GM21423 (cell line): ENCODE measurements around the gene ADCY9.

ENCODE experiments used
- ATAC-seq: cut with Tn5 transposase; IDR thresholded peaks from one replicate; pipeline ENCODE4 v1.9.1; 2021; ENCODE audit warnings: mild to moderate bottlenecking, moderate library complexity; ENCODE audit not compliant: unreplicated experiment

The ADCY9 gene

GRCh38 chr16:4008116-4008515, 108.1 kb downstream of the ADCY9 start:
- ATAC-seq: no peak

DNA sequence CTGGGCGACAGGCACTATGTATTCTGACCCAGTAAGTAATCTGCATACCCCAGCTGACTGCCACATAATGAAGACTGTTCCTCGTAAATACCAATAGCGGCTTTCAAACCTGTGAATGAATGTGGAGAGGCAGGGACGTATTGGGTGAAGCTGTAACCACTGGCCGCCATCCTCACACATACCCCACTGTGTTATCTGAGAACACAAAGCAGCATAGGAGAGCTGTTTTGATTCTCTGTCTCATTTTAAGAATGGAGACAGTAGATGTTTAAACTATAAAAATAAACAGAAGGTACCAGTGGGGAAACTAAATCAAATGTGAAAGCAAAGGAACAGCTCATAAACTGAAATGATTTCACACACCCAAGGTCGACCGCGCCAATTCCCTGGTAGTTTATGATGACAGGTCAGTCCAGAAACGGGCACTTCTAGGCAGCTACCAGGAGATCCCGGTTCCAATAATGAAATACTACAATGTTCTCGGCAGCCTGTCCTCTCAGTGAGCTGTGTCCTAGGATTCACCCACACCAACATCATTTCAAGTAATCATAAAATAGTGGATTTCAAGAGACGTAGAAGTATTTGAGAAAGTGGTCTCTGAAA, 109.7 kb downstream of the ADCY9 start:
- no peak for ATAC-seq

GRCh38 chr16:4005731-4006130, 110.5 kb downstream of the ADCY9 start:
- no peak for ATAC-seq

DNA sequence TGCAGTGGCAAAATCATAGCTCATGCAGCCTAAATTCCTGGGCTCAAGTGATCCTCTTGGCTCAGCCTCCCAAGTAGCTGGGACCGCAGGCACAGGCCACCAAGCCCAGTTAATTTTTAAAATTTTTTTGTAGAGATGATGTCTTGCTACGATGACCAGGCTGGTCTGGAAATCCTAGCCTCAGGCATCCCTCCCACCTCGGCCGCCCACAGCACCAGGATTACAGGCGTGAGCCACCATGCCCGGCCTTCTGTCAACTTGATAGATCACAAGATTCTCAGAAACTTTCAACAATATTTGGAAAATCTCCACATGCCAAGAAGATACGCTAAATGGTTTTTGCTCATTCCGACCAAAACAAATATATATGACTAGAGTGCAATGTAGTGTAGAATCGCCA, 111.0 kb downstream of the ADCY9 start:
- ATAC-seq: no peak

DNA sequence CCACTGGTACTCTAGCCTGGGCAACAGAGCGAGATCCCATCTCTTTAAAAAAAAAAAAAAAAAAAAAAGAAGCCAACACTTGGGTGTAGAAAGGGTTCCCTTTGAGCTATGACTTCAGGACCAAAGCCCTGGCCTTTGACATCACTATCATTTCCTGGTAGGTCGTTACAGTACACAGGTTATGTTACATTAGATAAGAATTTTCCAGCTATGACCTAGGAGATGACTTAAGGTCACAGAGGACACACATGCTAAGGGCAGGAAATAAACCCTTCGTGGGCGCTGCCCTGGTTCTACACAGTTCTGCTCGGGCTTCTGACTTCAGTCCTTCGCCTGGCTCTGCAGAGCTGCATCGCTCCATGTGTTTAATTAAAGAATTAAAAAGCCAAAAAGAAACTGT, 112.0 kb downstream of the ADCY9 start:
- no peak for ATAC-seq

GRCh38 chr16:4003576-4003975, 112.7 kb downstream of the ADCY9 start:
- ATAC-seq: no peak

DNA sequence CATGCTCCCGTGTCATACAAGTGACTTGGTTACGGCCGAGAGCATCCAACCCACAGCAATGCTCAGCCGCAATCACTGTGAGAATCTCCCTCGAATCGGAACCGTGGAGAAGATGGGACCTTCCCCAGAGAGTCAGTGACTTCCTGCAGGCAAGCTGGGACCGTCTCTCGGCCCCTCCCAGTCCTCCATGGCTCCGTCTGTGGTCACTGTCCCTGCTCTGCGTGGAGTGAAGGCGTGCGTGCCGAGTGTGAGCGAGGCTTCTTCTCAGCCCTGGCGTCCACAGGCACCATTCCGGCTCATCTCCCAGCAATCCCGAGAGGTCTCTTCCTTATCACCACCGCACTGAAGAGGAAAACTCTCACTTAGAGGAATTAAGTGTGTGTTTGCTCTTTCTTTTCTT, 113.1 kb downstream of the ADCY9 start:
- no peak for ATAC-seq

GRCh38 chr16:4002121-4002520, 114.1 kb downstream of the ADCY9 start:
- ATAC-seq: no peak

DNA sequence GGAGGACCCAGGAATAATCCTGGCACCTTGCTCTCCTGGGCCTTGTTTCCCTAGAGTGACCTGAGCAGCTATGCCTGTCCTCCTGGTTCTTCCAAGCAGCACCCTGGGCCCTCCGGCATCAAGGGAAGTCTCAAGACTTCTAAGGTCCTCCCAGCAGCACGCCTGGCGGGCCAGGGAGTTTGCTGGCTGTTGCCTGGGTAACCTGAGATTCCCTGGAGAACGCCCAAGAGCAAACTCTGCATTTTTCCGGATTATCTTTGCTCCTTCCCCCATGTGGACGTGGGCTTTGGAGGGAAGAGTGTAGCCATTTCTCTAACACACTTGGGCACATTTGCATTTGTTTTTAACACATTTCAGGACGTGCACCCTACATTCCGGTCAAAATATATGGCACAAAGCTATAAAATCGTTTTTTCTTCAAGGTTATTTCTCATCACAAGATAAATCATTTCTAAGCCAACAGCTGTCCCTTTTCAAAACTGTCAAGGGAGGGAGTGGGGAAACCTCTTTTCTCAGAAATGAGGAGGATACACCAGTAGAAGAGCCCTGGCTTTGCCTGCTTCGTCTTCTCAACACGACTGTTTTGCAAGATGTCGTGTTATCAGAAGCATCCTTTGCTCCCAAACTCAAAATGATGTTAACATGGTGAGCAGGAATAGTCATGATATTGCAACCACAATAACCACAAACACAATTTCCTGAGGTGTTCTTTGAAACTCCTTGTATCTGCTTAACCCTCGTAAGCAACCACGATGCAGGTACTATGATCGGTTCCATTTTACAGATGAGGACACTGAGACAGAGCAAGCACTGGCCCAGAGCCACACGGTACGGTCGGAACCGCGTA, 116.5 kb downstream of the ADCY9 start:
- no peak for ATAC-seq

DNA sequence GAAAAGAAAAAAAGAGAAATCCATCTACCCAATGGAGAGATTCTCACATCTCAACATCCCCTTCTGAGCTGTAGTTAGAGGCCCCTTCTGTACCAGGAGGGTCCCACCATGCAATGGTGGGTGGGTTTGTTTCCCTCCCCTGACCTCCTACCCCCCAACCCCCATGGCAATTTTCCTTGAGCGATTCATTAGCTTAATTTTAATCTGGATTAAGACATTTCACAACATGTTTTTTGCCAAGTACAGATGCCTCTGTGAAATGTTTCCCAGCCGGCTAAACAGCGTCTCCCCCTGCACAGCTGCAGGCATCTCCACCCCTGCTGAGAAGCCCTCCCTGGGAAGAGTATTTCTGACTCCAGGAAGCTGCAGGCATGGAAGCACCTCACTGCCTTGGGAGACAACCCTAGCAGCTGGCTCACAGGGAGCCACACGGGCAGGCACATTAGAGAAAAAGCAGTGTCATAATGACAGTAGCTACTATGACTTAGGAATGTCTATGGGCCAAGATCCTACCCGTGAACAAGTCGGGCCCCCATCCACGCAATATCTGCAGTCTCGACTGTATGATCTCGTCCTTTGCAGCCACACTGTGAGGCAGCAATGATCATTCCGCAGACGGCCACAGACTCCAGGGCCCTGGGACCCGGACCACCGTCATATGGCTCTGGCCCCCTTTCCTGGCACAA, 117.3 kb downstream of the ADCY9 start:
- ATAC-seq: no peak

GRCh38 chr16:3997231-3997841, 118.9 kb downstream of the ADCY9 start:
- ATAC-seq: no peak

- no peak for ATAC-seq
These were observed 121.2 kb downstream of the ADCY9 start for GRCh38 chr16:3995001-3995400.

- ATAC-seq: no peak
These were observed 123.0 kb downstream of the ADCY9 start for GRCh38 chr16:3993052-3993785.

DNA sequence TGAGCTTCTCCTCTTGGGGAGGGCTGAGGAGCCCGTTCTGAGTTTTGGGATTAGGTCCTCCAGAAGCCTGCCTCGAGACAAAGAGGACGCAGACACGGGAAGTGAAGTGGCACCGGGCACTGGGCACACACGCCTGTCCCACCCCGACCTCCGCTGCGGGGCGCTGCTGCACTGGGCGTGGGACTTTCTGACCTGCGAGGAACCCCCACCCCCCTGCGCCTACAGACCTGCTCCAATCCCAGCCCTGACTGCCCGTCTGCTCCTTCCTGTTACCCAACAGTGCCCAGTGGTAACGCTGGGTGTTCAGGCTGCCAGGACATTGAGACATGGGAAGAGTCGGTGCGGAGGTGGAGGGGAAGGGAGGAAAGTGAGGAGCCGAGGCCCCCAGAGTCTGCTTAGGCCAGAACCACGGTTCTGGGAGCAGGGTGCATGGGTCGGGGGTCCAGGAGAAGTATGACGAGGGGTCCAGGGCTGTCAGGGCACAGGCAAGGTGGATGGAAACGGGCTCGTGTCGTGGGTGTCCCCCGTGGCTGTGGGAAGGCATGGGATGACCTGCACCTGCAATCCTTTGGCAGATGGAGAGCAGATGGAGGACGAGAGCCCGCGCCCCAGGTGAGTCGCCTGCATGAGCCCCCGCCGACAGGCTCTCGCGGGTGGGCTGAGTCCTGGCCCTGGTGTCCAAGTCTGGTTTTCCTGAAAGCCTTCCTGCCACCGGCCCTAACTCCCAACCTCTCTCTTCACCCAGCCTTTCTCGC, 123.8 kb downstream of the ADCY9 start:
- no peak for ATAC-seq

DNA sequence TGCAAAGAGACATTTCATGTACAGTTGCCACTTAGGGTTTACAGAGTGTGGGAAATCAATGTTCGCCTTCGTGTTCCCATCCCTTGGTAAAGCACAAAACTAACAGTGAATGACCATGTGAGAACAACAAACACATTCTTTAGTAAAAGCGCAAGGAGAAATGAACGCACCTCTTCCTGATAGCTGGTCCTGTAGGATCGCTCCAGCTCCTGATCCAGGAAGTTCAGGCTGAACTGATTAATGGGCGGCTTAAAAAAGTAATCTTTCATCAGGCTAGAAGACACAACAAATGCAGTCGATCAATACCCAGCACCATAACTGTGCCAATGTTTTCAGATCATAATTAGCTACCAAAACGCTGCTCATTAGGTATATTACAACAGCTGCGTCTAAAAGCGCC, 127.4 kb downstream of the ADCY9 start:
- ATAC-seq: no peak

- no peak for ATAC-seq
These were observed 128.2 kb downstream of the ADCY9 start for GRCh38 chr16:3988011-3988410.

GRCh38 chr16:3987231-3987630, 129.0 kb downstream of the ADCY9 start:
- ATAC-seq: no peak

GRCh38 chr16:3986235-3986544, 130.1 kb downstream of the ADCY9 start:
- ATAC-seq: no peak

DNA sequence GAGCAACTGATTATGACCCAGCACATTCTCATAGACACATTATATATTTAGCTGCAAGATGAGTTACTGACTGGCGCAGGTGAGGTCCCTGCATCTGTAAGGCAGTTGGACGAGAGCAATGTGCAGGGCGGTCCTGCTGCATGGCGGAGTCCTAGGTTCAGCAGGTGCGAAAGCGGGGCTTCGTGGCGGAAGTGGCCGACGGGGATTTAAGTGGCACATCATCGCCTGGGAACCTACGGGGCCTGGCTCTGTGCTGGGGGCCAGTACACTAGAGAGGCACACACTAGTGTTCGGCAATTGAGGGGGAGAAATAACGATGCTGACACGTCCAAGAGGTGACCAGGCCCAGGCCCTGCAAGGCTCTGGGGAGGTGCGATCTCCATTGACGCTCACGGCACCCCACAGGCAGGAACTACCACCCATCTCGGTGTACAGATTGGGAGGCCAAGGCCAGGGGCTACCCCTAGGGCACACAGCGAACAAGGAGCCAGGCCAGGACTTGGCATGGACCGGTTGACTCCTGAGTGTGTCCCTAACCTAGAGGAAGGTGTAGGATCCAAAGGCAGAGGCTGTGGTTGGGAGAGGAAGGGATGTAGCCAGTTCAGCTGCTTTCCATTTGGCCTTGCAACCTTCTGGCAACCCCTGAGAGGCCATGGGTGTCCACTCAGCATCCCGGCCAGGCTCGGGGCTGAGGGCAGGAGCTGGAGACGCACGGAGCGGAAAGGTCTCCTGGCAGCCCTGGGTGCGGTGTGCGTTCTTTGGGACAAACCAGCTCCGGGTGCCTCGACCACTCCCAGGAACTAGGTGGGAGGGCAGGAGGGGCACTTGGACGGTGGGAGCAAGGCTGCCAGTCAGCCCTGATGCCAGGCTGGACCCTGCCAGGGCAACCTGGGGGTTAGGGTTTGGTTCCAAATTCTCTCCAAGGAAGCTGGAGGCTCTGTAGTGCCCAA, 131.9 kb downstream of the ADCY9 start:
- ATAC-seq: no peak
